Upper lobe of left lung (tissue), 4 donors: ENCODE measurements around the gene CXCR3.

Experiments used
- CTCF ChIP-seq, 6 experiments: fragments of 450-650 bp in 4 of 6; fragments of 200-600 bp in 2 of 6; sonication (generic) in 2 of 6; IDR thresholded peaks; one replicate each; pipeline ENCODE4 v1.5.1; 2016 to 2019; ENCODE audit warnings: antibody characterized with exemption in 6 of 6
- EP300 ChIP-seq, 4 donors: sonication (generic); formaldehyde crosslinking; IDR thresholded peaks; one replicate each; pipeline ENCODE4 v1.5.1; 2017; ENCODE audit warnings: antibody characterized with exemption in 4 of 4, control low read depth in 2 of 4
- POLR2A ChIP-seq, 4 donors: fragments of 450-650 bp; IDR thresholded peaks; one replicate each; pipeline ENCODE4 v1.5.1; 2016 to 2017; ENCODE audit warnings: antibody characterized with exemption in 4 of 4, mild to moderate bottlenecking in 2 of 4
- POLR2AphosphoS5 ChIP-seq, 2 donors: sonication (generic); formaldehyde crosslinking; IDR thresholded peaks; one replicate each; pipeline ENCODE4 v1.5.1; 2017; ENCODE audit warnings: antibody characterized with exemption in 2 of 2

GRCh38 chrX:71629467-71629866, 11.2 kb upstream of the CXCR3 start:
- TF ChIP-seq POLR2A (IDR thresholded peaks at IDR 0.05) (no peak), CTCF (IDR thresholded peaks at IDR 0.05) (no peak), POLR2AphosphoS5 (IDR thresholded peaks at IDR 0.05) (no peak), EP300 (IDR thresholded peaks at IDR 0.05) (no peak)
